Uterus (tissue), 4 donors: ENCODE results near the gene NHSL1. TPM values are rescaled to one million over a fixed set of nuclear protein-coding genes. Genes with fewer than 3 reads are reported as not detected.
A peak's percentile ranks its signal among the peaks of the same experiment; 100 is the strongest.

Source experiments
- DNase-seq, 2 donors: peaks; one replicate each; pipeline ENCODE4 v3.0.0-alpha.2; 2019 to 2020
- H3K27ac ChIP-seq, 2 donors: fragments of 200-600 bp; sonication (generic); 1 replicate in 1 of 2; 2 replicates in 1 of 2; pipeline ENCODE4 v1.5.1; 2016 to 2018
- H3K27me3 ChIP-seq, 2 donors: fragments of 200-600 bp; sonication (generic); one replicate each; pipeline ENCODE4 v1.5.1; 2018 to 2019; ENCODE audit warnings: control low read depth in 1 of 2
- H3K36me3 ChIP-seq, 2 donors: fragments of 200-600 bp; sonication (generic); one replicate each; pipeline ENCODE4 v1.5.1; 2019; ENCODE audit warnings: control low read depth in 1 of 2
- H3K4me1 ChIP-seq, 2 donors: fragments of 200-600 bp; sonication (generic); one replicate each; pipeline ENCODE4 v1.5.1; 2018 to 2019; ENCODE audit warnings: control low read depth in 1 of 2
- H3K4me3 ChIP-seq, 2 donors: fragments of 200-600 bp; sonication (generic); 1 replicate in 1 of 2; 2 replicates in 1 of 2; pipeline ENCODE4 v1.5.1; 2018 to 2019; ENCODE audit warnings: mild to moderate bottlenecking in 1 of 2
- H3K9me3 ChIP-seq, 2 donors: fragments of 200-600 bp; sonication (generic); one replicate each; pipeline ENCODE4 v1.5.1; 2019; ENCODE audit warnings: control low read depth in 1 of 2
- POLR2A ChIP-seq, 2 donors: fragments of 450-650 bp; IDR thresholded peaks; one replicate each; pipeline ENCODE4 v1.6.1; 2016; ENCODE audit warnings: antibody characterized with exemption in 2 of 2, mild to moderate bottlenecking in 1 of 2, moderate library complexity in 1 of 2
- intact Hi-C: fragments of 100-400 bp; cut with DNase I; formaldehyde crosslinking; loops from one replicate; pipeline ENCODE4 v1.15.1; 2023; ENCODE audit warnings: low total_unique reads
- total RNA-seq, 4 donors: library from RNA; depleted of rRNA in 3 of 4; stranded (reverse); fragments of >200 nt in 3 of 4; gene quantifications; one replicate each; pipeline versions ENCODE4 v1.1.0 to v1.2.4, GENCODE V29; 2014 to 2023
- TF ChIP-seq, protein P1 (sequence below), 4 experiments: fragments of 200-600 bp in 2 of 4; fragments of 450-650 bp in 2 of 4; sonication (generic) in 2 of 4; IDR thresholded peaks; one replicate each; pipeline ENCODE4 v1.5.1; 2016 to 2019; ENCODE audit warnings: antibody characterized with exemption in 4 of 4, mild to moderate bottlenecking in 2 of 4, moderate library complexity in 1 of 4
- donor health status: DM: yes; HTN: yes; CAD: no.

Gene NHSL1
- total RNA-seq, 4 donors from 2014 or later, result 2.8 to 30.9 (median 7.9) TPM

DNA sequence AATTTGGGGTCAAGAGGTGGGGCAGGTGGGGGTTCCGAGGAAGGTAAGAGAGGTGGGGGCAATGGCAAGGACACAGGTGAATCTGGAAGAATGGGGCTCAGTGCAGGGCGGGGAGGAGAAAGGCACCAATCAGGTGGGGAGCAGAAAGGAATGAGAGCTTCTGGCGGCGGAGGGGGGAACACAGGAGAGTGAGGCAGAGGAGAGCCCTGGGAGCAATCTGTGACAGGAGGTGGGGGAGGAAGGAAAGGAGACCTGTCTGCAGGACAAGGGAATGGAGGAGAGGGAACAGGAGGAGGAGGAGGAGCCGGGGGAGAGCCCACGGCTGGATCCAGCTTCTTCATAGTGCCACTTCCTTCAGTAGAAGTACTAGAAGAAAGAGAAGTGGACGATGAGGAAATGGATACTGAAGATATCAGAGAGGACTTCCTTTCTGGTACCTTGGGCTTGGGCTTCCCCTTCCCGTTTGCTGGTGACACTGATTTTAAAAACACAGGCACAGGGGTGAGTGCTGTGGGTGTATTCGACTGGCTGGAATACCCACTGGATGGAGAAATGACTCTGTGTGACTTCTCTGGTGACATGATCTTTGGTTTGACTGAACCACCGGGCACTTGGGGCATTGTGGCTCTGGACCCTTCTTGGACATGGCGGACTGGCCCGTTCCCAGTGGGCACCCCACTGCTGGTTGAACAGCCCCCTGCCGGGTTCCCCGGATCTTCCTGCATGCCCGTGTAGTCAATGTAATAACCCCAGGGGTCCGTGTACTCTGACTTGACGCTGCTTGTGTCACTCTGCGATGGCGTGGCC lies 67.8 kb downstream of the NHSL1 start:
- Histone ChIP-seq H3K9me3 (no peaks in the 10 kb centered on the region), H3K4me1 (no peaks in the 10 kb centered on the region), H3K27me3 (no peaks in the 10 kb centered on the region), H3K27ac (no peak overlapping the region), H3K4me3 (no peak overlapping the region), H3K36me3 (no peaks in the 10 kb centered on the region)
- TF ChIP-seq POLR2A (IDR thresholded peaks at IDR 0.05), result no peak
- TF ChIP-seq, protein P1, sequence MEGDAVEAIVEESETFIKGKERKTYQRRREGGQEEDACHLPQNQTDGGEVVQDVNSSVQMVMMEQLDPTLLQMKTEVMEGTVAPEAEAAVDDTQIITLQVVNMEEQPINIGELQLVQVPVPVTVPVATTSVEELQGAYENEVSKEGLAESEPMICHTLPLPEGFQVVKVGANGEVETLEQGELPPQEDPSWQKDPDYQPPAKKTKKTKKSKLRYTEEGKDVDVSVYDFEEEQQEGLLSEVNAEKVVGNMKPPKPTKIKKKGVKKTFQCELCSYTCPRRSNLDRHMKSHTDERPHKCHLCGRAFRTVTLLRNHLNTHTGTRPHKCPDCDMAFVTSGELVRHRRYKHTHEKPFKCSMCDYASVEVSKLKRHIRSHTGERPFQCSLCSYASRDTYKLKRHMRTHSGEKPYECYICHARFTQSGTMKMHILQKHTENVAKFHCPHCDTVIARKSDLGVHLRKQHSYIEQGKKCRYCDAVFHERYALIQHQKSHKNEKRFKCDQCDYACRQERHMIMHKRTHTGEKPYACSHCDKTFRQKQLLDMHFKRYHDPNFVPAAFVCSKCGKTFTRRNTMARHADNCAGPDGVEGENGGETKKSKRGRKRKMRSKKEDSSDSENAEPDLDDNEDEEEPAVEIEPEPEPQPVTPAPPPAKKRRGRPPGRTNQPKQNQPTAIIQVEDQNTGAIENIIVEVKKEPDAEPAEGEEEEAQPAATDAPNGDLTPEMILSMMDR (IDR thresholded peaks at IDR 0.05), result no peak
- intact Hi-C loops, result no loop called here
- no peak for DNase-seq

- no peaks in the 10 kb centered on the region for H3K36me3 ChIP-seq
- H3K27ac ChIP-seq, result no peak overlapping the region
- no peaks in the 10 kb centered on the region for H3K27me3 ChIP-seq
- no peaks in the 10 kb centered on the region for H3K9me3 ChIP-seq
- H3K4me1 ChIP-seq, result no peaks in the 10 kb centered on the region
- TF ChIP-seq, protein P1 (IDR thresholded peaks at IDR 0.05), result no peak
- no peak for DNase-seq
- intact Hi-C loops, result no loop called here
- H3K4me3 ChIP-seq, result no peak overlapping the region
Observed at GRCh38 chr6:138430361-138431145, 68.7 kb downstream of the NHSL1 start.

GRCh38 chr6:138429761-138430160 lies 69.5 kb downstream of the NHSL1 start:
- no peaks in the 10 kb centered on the region for H3K9me3 ChIP-seq
- H3K4me1 ChIP-seq, result no peaks in the 10 kb centered on the region
- H3K4me3 ChIP-seq, result no peak overlapping the region
- no peaks in the 10 kb centered on the region for H3K27me3 ChIP-seq
- H3K27ac ChIP-seq, result no peak overlapping the region
- intact Hi-C loops, result no loop called here
- no peak for TF ChIP-seq POLR2A (IDR thresholded peaks at IDR 0.05)
- TF ChIP-seq, protein P1 (IDR thresholded peaks at IDR 0.05), result no peak
- H3K36me3 ChIP-seq, result no peaks in the 10 kb centered on the region
- no peak for DNase-seq

DNA sequence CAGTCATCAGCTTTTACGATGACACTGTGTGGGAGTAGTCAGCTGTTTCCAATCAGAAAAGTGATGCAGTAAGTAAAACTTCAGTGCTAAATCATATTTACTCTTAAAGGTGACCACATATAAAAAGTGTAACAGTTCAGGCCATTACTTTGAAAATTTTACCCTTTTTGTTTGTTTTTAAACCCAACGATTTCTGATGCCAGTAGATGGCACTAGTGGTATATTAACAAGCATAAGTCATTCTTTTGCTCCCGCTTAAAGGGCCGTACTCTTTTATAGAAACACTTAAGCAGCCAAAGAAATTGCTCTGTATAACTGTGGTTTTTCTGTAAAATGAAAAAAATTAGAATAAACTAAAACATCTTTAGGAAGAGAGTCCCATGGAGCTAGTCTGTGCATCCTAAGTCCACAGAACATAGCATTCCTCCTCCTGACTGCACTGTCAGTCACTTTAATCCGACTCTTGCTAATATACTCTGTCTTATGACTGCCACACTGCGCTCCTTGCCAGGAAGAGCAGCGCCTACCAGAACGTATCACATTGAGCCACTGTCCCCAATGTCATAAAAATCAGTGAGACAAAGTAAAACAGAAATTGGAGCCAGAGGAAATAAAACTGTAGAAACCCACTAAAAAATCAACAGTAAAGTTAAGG lies 70.2 kb downstream of the NHSL1 start:
- intact Hi-C loops, result no loop called here
- Histone ChIP-seq H3K4me3 (no peak overlapping the region), H3K4me1 (no peaks in the 10 kb centered on the region), H3K27ac (no peak overlapping the region), H3K27me3 (no peaks in the 10 kb centered on the region), H3K36me3 (no peaks in the 10 kb centered on the region), H3K9me3 (no peaks in the 10 kb centered on the region)
- no peak for TF ChIP-seq POLR2A (IDR thresholded peaks at IDR 0.05)
- TF ChIP-seq, protein P1 (IDR thresholded peaks at IDR 0.05), result peak; percentile 40 to 62 (median 50)
- DNase-seq, result no peak
